HK-2 (cell line): ENCODE data around the gene FAM47E.
A peak's percentile ranks its signal among the peaks of the same experiment; 100 is the strongest.

ENCODE experiments used
- DNase-seq: peaks from one replicate; pipeline ENCODE4 v3.0.0-alpha.2; 2018; ENCODE audit not compliant: unreplicated experiment

FAM47E gene, protein sequence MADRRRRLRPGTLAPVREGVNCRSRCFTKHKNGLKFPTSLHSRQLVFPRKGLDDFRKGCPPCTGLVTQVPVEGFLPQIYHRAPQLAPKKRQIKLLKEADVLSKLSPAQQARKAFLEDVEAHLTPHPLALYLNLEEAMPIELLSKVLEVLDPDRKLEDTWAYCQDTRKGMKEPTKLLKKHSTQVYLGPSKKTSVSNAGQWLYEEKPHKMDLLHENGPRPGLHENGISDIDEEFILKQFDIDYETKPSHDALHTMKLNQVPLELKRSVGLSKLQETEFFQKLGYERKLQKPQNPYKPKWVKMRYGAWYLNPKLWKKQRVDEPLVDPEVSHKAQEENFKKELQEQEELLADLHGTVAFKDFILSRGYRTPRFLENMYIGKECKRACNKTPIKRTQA

GRCh38 chr4:76251441-76252270, at the start of gene FAM47E:
Gene FAM47E, plus strand, starts transcription at chr4:76251721. Its CDS starts 26 bp downstream, at chr4:76251747.
- DNase-seq: peak; percentile 68

DNA sequence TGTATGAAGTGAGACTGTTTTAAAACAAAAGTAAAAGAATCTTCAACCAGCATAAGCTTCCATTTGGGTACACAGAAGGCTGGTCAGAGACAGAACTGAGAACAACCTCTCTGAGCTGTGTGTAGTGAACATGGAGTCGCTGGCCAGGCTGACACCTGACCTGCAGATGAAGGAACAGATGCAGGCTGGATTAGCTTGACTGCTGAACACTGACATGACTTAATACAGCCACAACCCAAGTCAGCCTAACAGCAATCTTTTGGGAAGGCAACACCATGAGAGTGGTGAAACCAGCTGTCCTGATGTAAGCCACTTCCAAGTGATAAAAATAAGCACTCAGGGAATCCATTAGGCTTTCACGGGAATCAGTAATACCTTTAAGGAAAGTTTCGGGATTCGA, 48.0 kb upstream of the FAM47E start:
- DNase-seq: no peak

GRCh38 chr4:76204936-76205335, 46.6 kb upstream of the FAM47E start:
- DNase-seq: no peak

- no peak for DNase-seq
These were observed 46.0 kb upstream of the FAM47E start for GRCh38 chr4:76205476-76205875.

DNA sequence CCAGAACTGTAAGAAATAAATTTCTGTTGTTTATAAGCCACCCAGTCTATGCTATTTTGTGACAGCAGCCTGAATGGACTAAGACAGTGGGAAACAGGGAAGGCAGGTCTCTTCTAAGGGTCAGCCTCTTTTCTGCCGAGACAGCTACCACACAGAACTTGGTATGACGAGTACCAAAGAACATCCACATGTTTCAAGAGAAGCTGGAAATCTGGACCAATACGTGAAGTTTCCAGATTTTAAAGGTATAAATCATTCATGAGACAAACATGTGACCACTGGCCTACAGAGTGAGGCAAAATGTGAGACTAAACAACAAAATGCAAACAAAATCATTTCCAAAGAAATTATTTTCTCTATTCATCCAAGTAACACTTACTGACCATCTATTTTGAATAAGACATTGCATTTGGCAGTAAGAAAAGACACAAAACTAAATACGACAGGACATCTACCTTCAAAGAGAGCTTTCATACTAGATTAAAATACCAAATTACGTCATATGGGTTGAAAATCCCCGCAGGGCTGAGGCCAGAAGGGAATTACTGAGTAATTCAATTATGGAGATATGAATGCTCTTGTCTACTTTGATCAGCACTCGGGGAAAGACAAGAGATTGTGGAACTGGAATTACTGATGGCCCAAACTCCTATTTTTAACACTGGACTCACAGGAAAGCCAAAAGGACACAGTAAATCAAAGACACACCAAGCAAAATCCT, 45.1 kb upstream of the FAM47E start:
- no peak for DNase-seq

DNA sequence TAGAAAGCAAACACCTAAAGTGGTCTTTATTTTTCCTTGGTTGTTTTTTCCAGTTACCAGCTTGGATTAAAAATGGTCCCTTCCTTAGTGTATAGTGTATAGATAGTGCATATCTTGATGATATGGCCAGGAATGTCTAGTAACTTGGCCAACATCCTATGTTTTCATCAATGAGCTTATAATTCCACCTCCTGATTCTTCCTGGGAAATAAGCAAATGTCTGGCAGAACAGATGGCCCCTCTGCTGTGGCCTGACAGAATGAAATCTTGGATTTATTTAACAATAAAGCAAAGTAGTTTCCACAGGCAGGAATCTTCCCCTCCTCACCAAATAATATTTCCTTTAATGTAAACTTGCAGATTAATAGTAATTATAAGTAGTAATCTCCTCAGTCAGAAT, 44.0 kb upstream of the FAM47E start:
- no peak for DNase-seq

DNA sequence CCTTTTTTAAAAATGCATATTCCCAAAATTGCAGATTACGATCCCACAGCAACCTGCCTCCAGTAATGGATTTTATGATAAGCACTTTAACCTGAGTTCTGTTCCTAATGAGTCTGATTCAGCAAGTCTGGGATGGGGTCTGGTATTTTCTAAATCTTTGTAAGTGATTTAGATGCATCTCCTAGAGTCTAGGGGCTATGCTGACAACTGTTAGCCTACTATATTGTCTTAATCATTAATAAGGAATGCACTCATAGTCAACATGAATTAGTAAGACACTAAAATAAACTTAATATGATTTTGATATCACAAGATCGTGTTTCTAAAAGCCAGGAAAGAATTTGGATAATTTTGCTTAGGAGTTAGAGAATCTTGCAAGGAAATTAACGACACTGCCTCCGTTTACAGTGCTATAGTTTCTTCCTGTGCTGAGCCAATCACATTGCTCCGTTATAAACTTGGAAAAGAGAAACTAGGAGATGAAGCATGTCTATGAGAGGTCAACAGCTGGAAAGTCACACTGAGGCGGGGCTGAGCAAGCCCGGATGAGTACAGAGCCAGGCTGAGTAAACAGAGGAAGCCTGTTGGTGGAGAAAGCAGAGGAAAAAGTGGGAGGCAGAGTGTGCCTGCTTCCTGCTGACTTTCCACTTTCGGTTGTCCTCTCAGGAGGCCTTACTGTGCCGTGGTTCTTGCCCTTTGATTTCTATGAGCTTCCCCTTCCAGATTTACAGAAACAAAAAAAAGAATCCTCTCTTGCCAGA, 43.3 kb upstream of the FAM47E start:
- DNase-seq: no peak

- DNase-seq: no peak
These were observed 41.6 kb upstream of the FAM47E start for GRCh38 chr4:76209881-76210280.

DNA sequence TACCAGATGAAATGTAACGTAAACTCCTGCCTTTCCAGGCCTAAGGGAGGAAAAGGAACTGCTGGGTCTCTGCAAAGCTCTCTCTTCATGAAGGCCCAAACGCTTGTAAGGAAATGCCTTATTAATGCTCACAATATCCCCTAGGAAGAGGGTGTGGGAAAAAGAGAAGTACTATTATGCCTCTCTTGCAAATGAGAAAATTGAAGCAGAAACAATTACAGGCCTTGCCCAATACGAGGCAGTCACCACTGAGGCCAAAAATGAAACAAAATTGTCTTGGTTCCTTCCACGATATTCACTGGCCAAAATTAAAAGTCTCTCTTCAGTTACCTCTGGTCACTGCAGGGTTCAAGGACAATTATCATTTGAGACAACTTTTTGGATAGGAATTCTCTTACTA, 41.1 kb upstream of the FAM47E start:
- no peak for DNase-seq

- no peak for DNase-seq
These were observed 39.5 kb upstream of the FAM47E start for GRCh38 chr4:76211769-76212708.

DNA sequence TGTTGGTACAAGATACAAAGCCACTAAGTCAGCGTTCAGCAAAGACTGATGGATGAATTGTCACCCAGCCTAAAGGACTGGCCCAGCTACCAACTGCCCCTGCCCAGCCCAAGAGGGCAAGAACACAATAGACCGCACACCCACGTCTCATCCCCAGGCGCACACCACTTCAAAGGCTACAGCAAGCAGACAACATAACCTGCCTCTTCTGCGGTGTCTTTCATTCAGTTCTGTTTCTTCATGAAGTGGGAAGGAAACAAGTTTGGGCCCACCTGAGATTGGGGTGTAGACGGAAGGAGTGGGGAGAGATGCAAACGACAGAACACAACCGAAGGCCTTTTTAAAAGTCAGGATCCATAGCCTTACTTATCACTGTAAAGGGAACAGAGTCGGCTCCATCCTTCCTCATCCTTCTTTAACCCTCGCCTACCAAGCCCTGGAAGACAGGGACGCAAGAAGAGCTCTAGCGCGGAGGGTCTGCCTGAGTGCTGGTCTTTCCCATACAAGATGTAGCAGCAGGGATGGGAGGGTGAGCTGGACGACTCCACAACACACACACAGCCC, 38.6 kb upstream of the FAM47E start:
- no peak for DNase-seq

DNA sequence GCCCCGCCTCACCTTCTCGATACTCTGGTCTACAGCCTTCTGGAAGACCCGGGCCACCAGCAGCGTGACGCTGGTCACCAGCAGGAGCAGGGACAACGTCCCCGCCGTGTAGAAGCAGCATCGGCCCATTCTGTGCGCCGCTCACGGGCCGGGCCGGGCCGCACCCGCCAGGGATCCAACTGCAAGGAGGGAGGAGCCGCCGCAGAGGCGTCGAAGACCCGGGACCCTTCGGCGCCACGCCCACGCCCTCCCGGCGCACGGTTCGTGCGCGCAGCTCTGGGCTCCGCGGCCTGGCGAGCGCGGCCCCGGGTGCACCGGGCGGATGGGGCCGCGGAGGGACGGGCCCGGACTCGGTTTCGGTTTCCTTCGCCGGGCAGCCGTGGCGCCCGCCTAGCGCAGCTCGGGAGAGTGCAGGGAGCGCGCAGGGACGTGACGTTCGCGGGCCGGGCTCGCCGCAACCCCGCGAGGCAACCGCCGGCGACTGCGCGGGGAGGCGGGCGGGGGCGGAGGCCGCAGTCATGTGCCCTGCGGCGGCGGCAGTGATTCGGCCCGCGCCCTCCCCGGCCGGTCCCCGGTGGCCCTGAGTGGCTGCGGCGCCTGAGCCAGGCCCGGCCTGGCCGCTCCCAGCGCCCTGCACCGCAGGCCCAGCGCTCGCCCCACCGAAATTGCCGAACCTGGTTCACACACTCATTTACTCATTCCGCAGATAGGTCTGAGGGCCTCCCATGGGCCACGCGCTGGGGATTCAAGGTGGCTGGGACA, 37.9 kb upstream of the FAM47E start, which contains the start of gene SCARB2:
Gene SCARB2, minus strand, starts transcription at position 410 of the 762 bp plus-strand sequence. Its CDS starts 281 bp downstream, at position 129.
- peak; percentile 79 for DNase-seq

GRCh38 chr4:76214177-76214675, 37.3 kb upstream of the FAM47E start:
- no peak for DNase-seq

- no peak for DNase-seq
These were observed 36.4 kb upstream of the FAM47E start for GRCh38 chr4:76215077-76215476.

- DNase-seq: no peak
These were observed 35.0 kb upstream of the FAM47E start for GRCh38 chr4:76216524-76216923.

DNA sequence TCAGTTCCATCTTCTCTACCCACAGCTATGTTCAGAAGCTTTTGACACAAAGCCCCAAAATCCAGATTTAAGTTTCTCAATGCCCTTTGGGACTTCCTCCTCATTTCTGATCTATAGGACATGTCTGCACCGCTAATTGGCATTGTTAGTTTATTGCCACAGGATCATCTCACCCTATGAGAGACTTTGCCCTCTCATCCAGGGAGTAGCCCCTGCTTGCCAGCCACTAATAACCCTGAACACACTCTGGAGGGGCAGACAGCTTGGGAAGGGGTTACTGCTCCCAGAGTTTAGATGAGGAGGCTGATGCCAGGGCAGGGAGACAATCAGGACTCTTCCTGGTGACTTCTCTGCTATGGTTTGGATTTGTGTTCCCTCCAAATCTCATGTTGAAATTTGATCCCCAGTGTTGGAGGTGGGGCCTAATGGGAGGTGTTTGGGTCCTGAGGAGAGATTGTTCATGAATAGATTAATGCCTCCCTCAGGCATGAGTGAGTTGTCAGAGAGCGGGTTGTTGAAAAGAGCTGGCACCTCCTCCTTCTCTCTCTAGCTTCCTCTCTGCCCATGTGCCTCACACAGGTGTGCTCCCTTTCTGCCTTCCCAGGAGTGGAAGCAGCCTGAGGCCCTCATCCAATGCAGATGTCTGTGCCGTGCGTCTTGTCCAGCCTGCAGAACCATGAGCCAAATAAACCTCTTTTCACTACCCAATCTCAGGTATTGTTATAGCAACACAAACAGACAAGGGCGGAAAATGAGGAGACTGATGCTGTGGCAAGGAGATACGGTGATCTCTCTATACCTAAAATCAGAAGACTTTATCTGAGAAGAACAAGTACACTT, 34.3 kb upstream of the FAM47E start:
- DNase-seq: no peak

GRCh38 chr4:76219299-76220055, 32.0 kb upstream of the FAM47E start:
- DNase-seq: no peak
